NCI-H1436 (cell line): ENCODE results near the gene TEX22.

Source experiments
- DNase-seq: peaks from one replicate; lab custom pipeline; 2025; lab: John Stamatoyannopoulos, UW

The TEX22 gene

GRCh38 chr14:105439710-105440553 lies 41.6 kb downstream of the TEX22 start:
- no peak for DNase-seq

DNA sequence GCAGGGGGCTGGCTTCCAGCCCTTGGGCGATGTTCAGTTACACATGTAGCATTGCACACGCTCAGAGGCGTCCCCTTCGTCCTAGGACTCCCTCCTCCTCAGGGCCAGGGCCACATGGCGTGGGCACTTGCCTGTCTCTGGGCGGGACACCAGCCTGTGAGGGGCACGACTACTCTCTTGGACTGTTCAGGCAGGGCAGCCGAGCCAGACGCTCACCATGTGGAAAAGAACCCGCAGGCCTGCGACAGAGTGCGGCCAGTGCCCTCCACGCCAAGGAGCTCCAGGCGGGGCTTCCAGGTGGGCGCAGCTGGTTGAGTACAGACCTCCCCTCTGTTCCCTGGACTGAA lies 42.2 kb downstream of the TEX22 start:
- DNase-seq, result no peak

DNA sequence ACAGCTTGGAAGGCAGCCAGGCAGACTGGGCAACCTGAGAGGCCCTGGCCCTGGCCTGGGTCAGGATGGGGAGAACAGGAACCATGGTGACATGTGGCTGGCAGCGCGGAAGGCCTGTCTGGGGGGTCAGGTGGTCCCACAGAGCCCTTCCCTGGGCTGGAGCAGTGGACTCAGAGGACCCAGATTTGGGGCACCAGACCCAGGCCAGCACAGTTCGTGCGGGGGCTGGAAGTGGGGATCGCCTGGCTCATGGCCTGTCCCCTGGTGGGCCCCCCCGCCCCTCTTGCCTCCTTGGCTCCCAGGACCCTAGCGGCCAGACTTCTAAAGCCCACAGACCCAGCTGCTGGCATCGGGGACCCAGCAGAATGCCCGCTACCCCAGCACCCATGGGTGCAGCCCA lies 42.7 kb downstream of the TEX22 start:
- no peak for DNase-seq

- DNase-seq, result no peak
These were observed 43.8 kb downstream of the TEX22 start for GRCh38 chr14:105442125-105442524.

DNA sequence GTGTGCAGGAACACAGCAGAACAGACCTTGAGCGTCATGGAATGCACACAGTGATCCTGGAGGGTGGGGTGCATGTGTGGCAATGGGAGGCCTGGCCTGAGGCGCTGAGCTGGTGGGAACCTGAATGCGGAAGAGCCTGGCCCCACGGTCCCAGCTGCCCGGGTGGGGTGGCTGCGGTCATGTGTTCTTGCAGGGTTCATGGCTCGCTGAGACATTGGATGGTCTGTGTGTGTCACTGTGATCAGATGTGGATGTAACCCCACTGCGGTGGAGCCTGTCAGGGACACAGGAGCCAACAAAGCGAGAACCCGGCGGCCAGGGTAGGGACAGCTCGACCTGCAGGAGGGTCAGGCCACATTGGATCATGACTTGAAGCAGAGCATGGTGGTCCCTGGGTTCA lies 44.5 kb downstream of the TEX22 start:
- DNase-seq, result no peak

DNA sequence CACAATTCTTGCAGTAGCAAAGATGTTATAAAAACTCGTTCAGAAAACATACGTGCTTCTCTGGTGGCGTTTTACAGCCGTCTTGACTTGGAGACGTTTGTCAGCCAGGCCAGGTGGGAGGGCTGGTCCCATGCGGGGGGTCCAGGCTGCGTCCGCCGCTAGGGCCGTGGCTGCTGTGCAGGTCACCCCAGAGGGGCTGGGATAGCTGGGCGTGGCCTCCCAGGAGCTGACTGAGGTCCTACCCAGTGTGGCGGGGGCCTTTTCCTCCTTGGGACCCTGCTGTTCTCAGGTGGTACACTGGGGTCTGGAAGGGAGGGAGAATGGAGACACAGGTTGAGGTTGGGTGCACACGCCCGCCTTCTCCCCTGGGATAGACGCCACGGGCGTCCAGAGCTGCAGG lies 46.5 kb downstream of the TEX22 start:
- DNase-seq, result no peak

GRCh38 chr14:105445290-105445689 lies 47.0 kb downstream of the TEX22 start:
- DNase-seq, result no peak

GRCh38 chr14:105445901-105446845 lies 47.8 kb downstream of the TEX22 start:
- DNase-seq, result no peak

- DNase-seq, result no peak
These were observed 48.6 kb downstream of the TEX22 start for GRCh38 chr14:105446971-105447370.

DNA sequence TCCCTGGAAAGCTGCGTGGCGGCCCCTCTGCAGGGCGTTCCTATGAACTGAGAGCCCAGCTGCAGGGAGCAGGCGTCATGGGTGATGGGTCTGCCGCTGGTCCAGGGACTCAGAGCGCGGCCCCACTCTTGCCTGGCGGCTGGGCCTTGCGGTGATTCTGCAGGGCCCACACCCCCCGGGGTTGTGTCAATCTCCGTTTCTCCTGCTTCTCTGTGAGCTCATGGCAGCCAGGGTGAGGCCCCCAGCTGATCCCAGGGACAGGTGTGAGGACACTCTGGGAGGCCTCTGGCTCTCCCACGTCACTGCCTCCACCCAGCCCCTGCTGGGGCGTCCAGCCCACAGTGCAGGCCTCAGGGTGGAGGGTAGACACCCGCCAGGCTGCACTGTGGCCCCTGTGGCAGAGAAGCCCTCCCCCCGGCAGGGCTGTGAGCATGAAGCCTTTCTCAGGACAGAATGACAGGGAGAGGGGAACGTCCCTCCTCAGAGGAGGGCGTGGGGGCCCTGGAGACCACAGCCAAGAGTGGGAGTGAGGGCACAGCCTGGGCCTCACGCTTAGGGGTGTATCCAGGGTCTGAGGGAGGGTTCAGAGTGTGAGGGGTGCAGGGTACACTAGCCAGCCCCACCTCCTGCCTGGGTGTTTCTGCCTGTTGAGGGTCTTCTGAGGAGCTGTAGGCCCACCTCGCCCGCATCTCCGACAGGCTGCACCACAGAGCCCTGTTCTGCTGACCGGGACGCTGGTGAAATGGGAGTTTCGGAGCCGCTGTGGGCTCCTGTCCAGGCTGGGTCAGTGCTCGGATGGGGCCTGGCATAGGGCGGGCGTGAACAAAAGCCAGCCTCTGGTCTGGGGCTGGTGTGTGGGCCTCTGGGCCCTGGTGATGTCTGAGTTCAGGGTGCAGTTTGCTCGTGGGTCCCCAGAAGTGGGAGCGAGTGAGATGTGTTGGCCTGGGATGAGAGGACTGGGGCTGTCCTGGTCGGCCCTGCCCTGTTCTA lies 49.6 kb downstream of the TEX22 start:
- DNase-seq, result no peak

GRCh38 chr14:105448706-105449111 lies 50.4 kb downstream of the TEX22 start:
- DNase-seq, result peak; percentile 35

GRCh38 chr14:105449276-105450122 lies 51.2 kb downstream of the TEX22 start:
- DNase-seq, result no peak

GRCh38 chr14:105450123-105450505 lies 51.8 kb downstream of the TEX22 start:
- DNase-seq, result no peak

DNA sequence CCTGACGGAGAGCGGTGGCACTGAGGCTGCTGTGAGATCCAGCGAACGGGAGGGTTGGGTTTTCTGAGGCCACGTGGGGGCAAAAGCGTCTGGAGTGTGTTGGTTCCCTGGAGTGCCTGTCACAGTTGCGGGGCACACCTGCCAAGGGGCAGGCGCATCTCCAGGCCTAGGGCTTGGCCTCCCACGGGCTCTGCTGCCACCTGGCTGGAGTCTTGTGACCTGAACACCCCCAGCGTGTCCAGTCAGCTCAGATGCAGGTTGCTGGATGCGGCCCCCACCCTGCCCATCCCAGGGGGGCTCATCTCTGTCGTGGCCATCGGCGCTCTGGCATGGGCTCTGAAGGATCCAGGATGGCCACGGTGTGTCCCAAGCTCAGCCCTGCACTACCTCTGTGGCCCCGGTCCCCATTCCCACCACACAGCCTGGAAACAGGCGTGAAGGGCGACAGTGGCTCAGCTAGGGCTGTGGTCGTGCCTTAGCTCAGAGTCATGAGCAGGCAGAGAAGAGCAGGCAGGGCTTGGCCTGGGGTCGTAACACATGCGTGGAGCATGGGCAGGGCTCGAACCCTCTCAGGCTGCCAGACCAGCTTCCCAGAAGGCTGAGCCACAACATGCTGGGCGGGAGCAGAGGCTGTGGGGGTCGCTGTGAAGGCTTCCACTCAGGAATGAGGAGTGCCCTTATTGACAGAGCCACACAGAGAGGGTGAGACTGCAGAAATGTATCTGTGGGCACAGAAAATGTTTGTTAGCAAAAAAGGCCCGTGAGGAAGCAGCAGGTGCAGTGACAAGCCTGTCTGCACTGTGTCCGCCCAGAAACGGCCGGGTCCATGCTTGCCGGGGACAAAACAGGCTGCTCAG lies 52.8 kb downstream of the TEX22 start:
- DNase-seq, result no peak

DNA sequence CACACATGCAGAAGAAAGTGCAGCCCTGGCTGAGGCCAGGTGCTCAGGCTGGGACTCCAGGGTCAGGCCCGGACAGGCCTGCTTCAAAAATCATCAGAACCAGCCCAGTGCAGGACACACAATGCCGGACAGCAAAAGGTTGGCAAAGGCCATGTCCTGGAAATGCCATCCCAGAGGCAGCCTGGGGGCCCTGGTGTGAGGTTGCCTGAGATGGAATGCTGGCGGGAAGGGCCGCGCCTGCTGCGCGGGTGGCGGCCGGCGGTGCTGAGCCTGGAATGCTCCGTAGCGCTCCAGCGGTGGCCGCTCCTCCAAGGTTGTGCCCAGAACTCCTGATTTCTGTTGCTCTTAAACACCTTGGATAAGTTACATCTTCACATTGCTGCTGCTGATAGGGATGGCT lies 54.6 kb downstream of the TEX22 start:
- DNase-seq, result no peak

- DNase-seq, result no peak
These were observed 55.5 kb downstream of the TEX22 start for GRCh38 chr14:105453847-105454246.

GRCh38 chr14:105455086-105455640 lies 56.8 kb downstream of the TEX22 start:
- no peak for DNase-seq

DNA sequence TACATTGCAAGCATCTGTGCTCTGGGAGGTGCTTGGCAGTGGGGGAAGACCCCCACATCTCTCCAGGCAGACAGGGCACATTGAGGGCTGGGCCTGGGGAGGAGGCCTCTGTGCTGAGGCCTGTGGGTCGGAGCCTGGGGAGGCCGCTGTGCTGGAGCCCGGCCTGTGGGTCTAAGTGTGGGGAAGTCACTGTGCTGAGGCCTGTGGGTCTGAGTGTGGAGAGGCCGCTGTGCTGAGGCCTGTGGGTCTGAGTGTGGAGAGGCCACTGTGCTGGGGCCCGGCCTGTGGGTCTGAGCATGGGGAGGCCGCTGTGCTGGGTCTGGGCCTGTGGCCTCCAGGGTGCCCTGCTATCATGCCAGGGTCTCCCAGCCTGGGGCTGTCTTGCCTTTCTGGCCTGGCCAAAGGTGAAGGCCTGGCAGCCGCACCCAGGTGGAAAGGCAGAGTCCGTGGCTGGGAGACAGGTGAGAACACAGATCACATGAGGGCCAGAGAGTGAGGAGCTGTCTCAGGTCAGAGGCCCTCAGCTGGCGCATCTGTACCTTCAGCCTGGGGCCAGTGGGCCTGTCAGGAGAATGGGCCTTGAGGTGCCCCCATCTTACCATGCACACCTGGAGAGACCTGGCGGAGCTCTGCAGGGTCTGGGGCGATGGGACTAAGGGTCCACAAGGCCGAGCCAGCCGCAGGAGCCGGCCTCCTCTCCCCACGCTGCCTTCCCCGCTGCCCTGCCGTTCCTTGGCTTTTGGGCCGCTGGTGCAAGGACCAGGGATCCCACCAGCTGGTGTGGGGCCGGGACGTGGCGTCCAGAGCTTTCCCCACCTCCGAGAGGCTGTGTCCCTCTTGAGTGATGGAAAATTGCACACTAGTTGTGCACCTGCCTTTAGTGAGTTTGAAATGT lies 57.7 kb downstream of the TEX22 start:
- no peak for DNase-seq
